Measurements from ENCODE around the gene HINFP. TPM values are rescaled to one million over a fixed set of nuclear protein-coding genes. Genes with fewer than 3 reads are reported as not detected.
A peak's percentile ranks its signal among the peaks of the same experiment; 100 is the strongest.

HINFP gene
- total and polyA plus RNA-seq, 2 experiments from 2014 or later, result 12.6 to 29.2 TPM

DNA sequence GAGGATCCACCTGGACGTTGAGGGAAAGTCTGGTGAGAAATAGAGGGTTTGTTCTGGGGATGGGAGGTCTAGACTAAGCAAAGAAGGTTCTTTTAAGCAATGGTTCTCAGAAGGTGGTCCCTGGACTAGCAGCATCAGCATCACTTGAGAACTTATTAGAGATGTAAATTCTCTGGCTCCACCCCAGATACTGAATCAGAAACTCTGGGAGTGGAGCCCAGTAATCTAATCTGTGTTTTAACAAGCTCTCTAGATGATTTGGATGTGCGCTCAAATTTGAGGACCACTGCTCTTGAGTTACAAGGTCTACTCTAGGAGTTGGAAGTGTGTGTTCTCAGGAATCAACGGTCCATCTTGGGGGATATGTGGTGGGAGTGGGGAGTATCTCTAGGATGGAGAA is 24.2 kb downstream of the HINFP start (continued):
- TF ChIP-seq, protein P1, sequence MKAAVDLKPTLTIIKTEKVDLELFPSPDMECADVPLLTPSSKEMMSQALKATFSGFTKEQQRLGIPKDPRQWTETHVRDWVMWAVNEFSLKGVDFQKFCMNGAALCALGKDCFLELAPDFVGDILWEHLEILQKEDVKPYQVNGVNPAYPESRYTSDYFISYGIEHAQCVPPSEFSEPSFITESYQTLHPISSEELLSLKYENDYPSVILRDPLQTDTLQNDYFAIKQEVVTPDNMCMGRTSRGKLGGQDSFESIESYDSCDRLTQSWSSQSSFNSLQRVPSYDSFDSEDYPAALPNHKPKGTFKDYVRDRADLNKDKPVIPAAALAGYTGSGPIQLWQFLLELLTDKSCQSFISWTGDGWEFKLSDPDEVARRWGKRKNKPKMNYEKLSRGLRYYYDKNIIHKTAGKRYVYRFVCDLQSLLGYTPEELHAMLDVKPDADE (IDR thresholded peaks at IDR 0.05), result no peak
- TF ChIP-seq ZNF114 (CRISPR knock-in tag; IDR thresholded peaks at IDR 0.05) (no peak), JUNB (IDR thresholded peaks at IDR 0.05; ENCODE audit: unreplicated experiment) (no peak), ZNF331 (CRISPR knock-in tag; IDR thresholded peaks at IDR 0.05; ENCODE audit: low read depth) (no peak), NANOG (IDR thresholded peaks at IDR 0.05; ENCODE audit: borderline replicate concordance) (no peak), POLR2AphosphoS5 (IDR thresholded peaks at IDR 0.05; ENCODE audit: low read depth) (no peak), EZH2phosphoT487 (IDR thresholded peaks at IDR 0.05; ENCODE audit: unreplicated experiment) (no peak)
- TF ChIP-seq, protein P2, sequence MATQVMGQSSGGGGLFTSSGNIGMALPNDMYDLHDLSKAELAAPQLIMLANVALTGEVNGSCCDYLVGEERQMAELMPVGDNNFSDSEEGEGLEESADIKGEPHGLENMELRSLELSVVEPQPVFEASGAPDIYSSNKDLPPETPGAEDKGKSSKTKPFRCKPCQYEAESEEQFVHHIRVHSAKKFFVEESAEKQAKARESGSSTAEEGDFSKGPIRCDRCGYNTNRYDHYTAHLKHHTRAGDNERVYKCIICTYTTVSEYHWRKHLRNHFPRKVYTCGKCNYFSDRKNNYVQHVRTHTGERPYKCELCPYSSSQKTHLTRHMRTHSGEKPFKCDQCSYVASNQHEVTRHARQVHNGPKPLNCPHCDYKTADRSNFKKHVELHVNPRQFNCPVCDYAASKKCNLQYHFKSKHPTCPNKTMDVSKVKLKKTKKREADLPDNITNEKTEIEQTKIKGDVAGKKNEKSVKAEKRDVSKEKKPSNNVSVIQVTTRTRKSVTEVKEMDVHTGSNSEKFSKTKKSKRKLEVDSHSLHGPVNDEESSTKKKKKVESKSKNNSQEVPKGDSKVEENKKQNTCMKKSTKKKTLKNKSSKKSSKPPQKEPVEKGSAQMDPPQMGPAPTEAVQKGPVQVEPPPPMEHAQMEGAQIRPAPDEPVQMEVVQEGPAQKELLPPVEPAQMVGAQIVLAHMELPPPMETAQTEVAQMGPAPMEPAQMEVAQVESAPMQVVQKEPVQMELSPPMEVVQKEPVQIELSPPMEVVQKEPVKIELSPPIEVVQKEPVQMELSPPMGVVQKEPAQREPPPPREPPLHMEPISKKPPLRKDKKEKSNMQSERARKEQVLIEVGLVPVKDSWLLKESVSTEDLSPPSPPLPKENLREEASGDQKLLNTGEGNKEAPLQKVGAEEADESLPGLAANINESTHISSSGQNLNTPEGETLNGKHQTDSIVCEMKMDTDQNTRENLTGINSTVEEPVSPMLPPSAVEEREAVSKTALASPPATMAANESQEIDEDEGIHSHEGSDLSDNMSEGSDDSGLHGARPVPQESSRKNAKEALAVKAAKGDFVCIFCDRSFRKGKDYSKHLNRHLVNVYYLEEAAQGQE (IDR thresholded peaks at IDR 0.05; ENCODE audit: unreplicated experiment), result no peak
- TF ChIP-seq, protein P3, sequence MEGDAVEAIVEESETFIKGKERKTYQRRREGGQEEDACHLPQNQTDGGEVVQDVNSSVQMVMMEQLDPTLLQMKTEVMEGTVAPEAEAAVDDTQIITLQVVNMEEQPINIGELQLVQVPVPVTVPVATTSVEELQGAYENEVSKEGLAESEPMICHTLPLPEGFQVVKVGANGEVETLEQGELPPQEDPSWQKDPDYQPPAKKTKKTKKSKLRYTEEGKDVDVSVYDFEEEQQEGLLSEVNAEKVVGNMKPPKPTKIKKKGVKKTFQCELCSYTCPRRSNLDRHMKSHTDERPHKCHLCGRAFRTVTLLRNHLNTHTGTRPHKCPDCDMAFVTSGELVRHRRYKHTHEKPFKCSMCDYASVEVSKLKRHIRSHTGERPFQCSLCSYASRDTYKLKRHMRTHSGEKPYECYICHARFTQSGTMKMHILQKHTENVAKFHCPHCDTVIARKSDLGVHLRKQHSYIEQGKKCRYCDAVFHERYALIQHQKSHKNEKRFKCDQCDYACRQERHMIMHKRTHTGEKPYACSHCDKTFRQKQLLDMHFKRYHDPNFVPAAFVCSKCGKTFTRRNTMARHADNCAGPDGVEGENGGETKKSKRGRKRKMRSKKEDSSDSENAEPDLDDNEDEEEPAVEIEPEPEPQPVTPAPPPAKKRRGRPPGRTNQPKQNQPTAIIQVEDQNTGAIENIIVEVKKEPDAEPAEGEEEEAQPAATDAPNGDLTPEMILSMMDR (conservative IDR thresholded peaks at IDR 0.05; ENCODE audit: low read depth in 2 of 2), result no peak

DNA sequence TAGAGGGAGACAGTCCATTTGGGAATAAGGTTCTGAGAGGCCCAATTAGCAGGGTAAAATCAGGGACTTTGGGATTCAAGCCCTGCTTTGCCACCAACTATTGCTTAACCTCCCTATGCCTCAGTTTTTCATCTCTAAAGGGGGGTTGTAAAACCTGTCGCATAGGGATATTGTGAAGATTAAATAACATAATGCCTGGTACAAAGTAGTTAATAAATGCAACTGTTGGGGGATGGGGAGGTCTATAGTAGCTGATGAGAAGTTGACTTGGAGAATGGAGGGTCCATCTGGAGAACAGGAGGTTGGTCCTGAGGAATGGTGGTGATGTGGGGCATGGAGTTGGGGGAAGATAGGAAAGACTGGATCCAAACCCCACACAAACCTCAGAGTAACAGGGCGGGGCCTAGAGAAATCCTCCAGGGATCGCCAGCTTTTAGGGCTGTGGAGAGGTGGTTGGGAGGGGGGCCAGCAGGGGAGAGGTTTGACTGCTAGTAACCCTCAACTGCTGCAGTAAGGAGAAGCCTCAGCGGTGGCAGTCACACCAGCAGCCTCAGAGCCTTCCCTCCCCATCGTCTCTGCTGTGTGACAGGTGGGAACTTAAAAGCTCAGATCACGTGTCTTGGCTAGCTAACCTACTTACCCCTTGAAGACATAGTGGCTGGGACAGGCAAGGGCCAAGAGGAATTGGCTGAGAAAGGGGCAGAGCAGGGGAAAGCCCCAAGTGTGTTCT is 26.4 kb downstream of the HINFP start:
- Histone ChIP-seq H3K27me3 (ENCODE audit: insufficient read depth) (peaks cover 64% of the 10 kb centered on the region), H3K4me2 (peak overlapping the region; percentile 96), H4K20me1 (replicated peaks; ENCODE audit: insufficient read depth) (no peaks in the 10 kb centered on the region), H3K4me1 (ENCODE audit: insufficient read depth) (peaks cover 15% of the 10 kb centered on the region), H3K36me3 (ENCODE audit: insufficient read depth) (no peaks in the 10 kb centered on the region), H3K9me2 (ENCODE audit: insufficient read depth) (no peaks in the 10 kb centered on the region), H3K4me3 (peak overlapping the region; percentile 84; the same call in 1 of the 2 replicates), H3K27ac (ENCODE audit: low read depth) (no peak overlapping the region), H2AFZ (peak overlapping the region; percentile 99), H3F3A (replicated peaks; ENCODE audit: low read depth) (0 out of 2 replicates have a peak, but pooled peaks cover 20% of the 10 kb centered on the region), H3K79me2 (replicated peaks; ENCODE audit: insufficient read depth) (no peaks in the 10 kb centered on the region)
- peaks cover 24% of the 10 kb centered on the region for H3K4me1 Mint-ChIP-seq
- DNase-seq (ENCODE audit: low spot score) (peak; percentile 66), ATAC-seq (peak; percentile 12)
- H3K36me3 Mint-ChIP-seq (ENCODE audit: low read depth), result no peaks in the 10 kb centered on the region; the same call in 2 of the 3 replicates
- H3K4me3 Mint-ChIP-seq, result peak overlapping the region; percentile 81
- no peak overlapping the region for H3K27ac Mint-ChIP-seq
- H3K27me3 Mint-ChIP-seq (ENCODE audit: insufficient read depth, low read depth, poor library complexity), result peaks cover 56% of the 10 kb centered on the region
- TF ChIP-seq EZH2phosphoT487 (IDR thresholded peaks at IDR 0.05; ENCODE audit: unreplicated experiment) (no peak), JUNB (IDR thresholded peaks at IDR 0.05; ENCODE audit: unreplicated experiment) (no peak)
- TF ChIP-seq, protein P4, sequence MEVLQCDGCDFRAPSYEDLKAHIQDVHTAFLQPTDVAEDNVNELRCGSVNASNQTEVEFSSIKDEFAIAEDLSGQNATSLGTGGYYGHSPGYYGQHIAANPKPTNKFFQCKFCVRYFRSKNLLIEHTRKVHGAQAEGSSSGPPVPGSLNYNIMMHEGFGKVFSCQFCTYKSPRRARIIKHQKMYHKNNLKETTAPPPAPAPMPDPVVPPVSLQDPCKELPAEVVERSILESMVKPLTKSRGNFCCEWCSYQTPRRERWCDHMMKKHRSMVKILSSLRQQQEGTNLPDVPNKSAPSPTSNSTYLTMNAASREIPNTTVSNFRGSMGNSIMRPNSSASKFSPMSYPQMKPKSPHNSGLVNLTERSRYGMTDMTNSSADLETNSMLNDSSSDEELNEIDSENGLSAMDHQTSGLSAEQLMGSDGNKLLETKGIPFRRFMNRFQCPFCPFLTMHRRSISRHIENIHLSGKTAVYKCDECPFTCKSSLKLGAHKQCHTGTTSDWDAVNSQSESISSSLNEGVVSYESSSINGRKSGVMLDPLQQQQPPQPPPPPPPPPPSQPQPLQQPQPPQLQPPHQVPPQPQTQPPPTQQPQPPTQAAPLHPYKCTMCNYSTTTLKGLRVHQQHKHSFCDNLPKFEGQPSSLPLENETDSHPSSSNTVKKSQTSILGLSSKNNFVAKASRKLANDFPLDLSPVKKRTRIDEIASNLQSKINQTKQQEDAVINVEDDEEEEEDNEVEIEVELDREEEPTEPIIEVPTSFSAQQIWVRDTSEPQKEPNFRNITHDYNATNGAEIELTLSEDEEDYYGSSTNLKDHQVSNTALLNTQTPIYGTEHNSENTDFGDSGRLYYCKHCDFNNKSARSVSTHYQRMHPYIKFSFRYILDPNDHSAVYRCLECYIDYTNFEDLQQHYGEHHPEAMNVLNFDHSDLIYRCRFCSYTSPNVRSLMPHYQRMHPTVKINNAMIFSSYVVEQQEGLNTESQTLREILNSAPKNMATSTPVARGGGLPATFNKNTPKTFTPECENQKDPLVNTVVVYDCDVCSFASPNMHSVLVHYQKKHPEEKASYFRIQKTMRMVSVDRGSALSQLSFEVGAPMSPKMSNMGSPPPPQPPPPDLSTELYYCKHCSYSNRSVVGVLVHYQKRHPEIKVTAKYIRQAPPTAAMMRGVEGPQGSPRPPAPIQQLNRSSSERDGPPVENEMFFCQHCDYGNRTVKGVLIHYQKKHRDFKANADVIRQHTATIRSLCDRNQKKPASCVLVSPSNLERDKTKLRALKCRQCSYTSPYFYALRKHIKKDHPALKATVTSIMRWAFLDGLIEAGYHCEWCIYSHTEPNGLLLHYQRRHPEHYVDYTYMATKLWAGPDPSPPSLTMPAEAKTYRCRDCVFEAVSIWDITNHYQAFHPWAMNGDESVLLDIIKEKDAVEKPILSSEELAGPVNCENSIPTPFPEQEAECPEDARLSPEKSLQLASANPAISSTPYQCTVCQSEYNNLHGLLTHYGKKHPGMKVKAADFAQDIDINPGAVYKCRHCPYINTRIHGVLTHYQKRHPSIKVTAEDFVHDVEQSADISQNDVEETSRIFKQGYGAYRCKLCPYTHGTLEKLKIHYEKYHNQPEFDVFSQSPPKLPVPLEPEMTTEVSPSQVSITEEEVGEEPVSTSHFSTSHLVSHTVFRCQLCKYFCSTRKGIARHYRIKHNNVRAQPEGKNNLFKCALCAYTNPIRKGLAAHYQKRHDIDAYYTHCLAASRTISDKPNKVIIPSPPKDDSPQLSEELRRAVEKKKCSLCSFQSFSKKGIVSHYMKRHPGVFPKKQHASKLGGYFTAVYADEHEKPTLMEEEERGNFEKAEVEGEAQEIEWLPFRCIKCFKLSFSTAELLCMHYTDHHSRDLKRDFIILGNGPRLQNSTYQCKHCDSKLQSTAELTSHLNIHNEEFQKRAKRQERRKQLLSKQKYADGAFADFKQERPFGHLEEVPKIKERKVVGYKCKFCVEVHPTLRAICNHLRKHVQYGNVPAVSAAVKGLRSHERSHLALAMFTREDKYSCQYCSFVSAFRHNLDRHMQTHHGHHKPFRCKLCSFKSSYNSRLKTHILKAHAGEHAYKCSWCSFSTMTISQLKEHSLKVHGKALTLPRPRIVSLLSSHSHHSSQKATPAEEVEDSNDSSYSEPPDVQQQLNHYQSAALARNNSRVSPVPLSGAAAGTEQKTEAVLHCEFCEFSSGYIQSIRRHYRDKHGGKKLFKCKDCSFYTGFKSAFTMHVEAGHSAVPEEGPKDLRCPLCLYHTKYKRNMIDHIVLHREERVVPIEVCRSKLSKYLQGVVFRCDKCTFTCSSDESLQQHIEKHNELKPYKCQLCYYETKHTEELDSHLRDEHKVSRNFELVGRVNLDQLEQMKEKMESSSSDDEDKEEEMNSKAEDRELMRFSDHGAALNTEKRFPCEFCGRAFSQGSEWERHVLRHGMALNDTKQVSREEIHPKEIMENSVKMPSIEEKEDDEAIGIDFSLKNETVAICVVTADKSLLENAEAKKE (CRISPR knock-in tag; IDR thresholded peaks at IDR 0.05), result no peak
- H3K9me3 Mint-ChIP-seq, result no peaks in the 10 kb centered on the region; the same call in 2 of the 3 replicates
